ENCODE measurements around the gene AKR1B15.

Gene AKR1B15

DNA sequence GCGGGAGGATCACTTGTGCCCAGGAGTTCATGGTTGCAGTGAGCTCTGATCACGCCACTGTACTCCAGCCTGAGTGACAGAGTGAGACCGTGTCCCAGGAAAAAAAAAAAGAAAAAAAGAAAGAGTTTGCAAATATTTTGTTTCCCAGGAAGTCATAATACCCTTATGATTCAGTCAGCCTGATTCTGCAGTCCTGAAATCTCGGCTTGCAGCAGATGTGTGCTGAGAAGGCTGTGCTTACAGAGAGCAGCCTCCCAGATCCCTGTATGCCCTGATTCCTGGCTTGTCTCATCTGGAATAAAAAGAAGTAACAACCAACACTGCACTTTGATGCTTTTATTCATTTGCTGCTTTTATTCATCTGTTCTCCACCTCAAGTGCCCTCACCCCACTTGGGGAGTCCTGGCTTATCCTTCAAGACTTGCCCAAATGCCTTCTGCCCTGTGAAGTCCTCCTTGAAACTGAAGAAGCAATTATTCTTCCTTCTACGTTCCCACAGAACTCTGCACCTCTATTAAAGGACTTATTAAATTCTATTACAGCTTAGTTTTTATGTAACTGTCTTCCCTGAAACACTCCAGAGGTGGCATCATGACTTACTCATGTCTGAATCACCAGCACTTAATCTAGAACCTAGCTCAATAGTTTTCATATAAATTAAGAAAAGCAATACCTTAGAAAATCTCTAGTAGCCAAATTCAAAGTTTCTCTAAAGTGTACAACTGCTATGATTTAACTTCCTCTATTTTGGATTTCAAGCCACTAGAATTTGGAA, 70.0 kb downstream of the AKR1B15 start:
- no peak for DNase-seq (ENCODE audit: low spot score)

DNA sequence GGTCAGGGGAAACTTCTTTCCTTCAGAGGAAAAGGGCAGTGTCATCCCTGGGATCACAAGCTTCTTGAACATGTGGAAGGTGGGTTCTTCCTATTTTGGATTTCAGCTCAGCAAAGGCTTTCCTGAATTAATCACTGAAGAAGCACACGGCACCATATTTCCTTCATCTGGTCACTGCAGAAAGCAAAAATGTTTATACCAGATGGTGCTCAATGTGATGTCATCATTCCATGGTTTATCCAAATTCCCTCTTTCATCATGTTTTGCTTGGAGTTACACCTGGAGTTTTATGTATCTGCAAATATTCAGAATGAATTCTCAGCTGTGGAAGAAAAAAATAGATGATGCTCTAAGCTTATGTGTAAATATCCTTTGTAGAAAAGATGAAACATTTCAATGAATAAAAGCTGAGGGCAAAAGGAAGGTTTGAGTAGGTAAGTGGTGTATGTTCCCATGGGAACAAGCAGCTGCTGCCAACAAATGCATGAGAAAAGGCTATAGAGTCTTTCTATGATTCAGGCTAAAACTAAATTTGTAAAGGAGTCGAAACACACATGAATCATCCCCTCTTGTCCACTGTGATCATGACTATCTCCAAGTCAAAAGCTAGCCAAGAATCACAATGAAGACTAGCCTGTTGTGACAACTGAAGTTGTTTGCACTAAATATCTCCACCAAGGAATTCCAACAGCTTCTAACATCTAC, 70.9 kb downstream of the AKR1B15 start:
- no peak for DNase-seq (ENCODE audit: low spot score)

DNA sequence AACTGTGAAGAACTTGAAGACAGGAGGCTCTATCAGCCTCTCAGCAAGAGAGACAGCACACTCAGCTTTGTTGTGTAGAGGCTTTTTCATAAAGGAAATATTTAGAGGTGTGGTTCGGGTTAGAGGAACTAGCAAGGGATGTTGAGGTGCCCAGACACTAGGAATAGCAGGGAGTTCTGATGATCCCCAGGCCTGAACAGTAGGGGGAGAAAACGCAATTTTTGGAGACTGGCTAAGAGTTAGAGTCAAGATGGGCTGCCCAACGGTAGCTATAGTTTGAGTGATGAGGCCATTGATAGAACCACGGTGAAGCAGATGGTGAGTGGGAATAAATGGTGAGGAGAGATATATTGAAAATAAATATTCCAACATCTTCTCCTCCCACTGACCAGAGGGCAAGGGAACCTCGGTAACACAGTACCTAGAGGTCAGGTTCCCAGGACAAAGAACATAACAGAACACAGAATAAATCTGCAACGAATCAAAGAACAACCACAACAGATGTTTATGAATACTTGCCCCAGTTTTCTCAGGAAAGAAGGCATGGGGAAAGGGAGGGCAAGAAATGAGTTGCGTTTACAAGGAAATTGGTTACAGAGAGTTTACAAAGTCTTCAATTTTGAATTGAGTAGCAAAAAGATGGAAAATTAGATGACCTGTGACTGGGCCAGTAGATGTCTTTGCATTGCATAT, 73.5 kb downstream of the AKR1B15 start:
- no peak for DNase-seq (ENCODE audit: low spot score)

DNA sequence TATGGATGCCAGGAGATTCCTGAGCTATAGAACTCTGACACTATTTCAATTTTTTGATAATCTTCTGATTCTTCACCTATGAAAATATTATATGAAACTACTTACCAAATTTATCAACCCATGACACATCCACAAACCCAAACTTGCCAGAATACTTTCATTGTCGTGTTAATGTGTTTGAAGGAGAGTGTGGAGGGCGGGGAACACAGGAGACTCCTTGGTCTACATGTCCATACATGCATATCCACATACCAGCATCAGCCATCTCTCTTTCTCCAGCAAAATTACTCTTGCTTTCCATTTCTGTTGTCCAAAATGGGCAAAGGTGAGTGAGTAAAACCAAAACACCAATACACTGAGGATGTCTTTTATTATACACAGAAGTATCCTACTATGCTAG, 74.3 kb downstream of the AKR1B15 start:
- DNase-seq (ENCODE audit: low spot score), result no peak

DNA sequence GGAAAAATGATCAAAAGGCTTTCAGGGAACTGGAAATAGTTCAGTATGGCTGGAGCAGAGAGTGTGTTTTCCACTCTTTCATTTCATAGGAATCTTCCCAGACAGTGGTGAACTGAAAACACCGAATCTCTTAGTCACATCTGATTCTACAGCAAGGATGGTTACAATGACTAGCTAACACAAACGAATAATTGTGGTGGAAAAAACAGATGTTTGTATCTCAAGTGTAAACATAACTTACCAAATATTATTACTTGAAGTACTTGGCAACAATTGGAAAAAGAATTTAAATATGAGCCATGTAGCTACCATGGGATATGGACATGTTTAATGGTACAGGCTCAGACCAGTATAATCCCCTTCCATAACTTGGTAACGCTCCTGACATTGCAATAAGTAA, 76.6 kb downstream of the AKR1B15 start:
- DNase-seq (ENCODE audit: low spot score), result no peak

DNA sequence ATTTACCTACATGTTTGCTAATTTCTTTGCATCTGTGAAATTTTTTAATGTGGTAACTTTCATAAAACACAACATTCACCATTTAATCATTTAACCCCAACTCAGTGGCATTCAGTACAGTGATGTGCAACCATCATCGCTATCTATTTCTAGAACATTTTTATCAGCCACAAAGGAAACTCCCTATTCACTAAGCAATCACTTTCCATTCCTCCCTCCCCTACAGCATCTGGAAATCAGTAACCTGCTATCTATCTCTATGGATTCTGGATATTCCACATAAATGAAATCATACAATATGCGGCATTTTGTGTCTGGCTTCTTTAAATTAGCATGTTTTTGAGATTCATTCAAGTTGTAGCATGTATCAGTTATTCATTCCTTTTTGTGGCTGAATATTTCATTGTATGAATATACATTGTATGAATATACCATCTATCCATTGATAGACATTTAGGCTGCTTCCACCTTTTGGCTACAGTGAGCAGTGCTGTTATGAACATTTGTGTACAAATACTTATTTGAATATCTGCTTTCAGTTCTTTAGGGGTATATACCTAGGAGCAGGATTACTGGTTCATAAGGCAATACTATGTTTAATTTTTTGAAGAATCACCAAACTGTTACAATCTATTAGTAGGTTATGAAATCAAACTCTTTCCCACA, 78.3 kb downstream of the AKR1B15 start:
- no peak for DNase-seq (ENCODE audit: low spot score)

DNA sequence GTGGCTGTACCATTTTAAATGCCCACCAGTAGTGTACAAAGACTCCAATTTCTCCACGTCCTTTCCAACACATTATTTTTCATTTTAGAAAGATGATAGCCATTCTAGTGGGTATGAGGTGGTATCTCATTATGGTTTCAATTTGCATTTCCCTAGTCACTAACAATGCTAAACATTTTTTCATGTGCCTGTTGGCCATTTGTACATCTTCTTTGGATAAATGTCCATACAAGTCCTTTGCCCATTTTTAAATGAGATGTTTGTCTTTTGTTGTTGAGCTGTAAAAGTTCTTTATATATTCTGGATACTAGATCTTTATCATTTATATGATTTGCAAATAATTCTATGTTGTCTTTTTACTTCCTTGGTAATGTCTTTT, 78.9 kb downstream of the AKR1B15 start:
- DNase-seq (ENCODE audit: low spot score), result no peak

DNA sequence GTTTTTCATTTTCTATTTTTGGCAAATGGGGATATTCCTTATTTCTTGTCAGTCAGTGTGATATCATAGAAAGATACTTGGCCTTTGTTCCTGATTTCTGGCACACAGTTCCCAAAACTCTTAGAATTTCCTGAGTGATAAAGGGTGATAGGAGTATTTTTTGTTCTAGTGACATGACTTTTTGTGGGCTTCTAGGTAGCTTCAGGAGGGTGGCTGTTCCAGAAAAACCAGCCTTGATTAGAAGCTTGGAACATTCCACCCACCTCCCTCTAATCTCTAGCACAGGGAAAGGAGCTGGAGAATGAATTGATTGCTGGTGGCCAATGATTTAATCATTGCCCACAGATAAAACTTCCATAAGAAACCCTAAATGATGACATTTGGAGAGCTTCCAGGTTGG, 80.5 kb downstream of the AKR1B15 start:
- DNase-seq (ENCODE audit: low spot score), result no peak
